Spleen (tissue), 11 donors: ENCODE measurements around the gene COPB1. TPM values are rescaled to one million over a fixed set of nuclear protein-coding genes. Genes with fewer than 3 reads are reported as not detected.

Source experiments
- DNase-seq: peaks from one replicate; pipeline ENCODE4 v3.0.0-alpha.2; 2020
- H3K27ac ChIP-seq, 8 donors: fragments of 200-600 bp; sonication (generic) in 7 of 8; 1 replicate in 4 of 8; 2 replicates in 4 of 8; pipeline versions ENCODE4 v1.5.0 to v1.8.0; 2016 to 2021; ENCODE audit warnings: inconsistent platforms in 4 of 8, mild to moderate bottlenecking in 4 of 8, moderate library complexity in 1 of 8
- H3K27me3 ChIP-seq, 7 donors: fragments of 200-600 bp; sonication (generic) in 6 of 7; replicated peaks in 1 of 7; 1 replicate in 4 of 7; 2 replicates in 3 of 7; pipeline versions ENCODE4 v1.5.0 to v1.8.0; 2016 to 2021; ENCODE audit warnings: inconsistent platforms in 3 of 7, mild to moderate bottlenecking in 1 of 7
- H3K36me3 ChIP-seq, 6 donors: fragments of 200-600 bp; sonication (generic) in 5 of 6; 1 replicate in 4 of 6; 2 replicates in 2 of 6; pipeline versions ENCODE4 v1.5.0 to v1.8.0; 2016 to 2021; ENCODE audit warnings: inconsistent platforms in 2 of 6
- H3K4me1 ChIP-seq, 6 donors: fragments of 200-600 bp; sonication (generic) in 5 of 6; 1 replicate in 3 of 6; 2 replicates in 3 of 6; pipeline versions ENCODE4 v1.5.0 to v1.8.0; 2016 to 2021; ENCODE audit warnings: inconsistent platforms in 3 of 6
- H3K4me3 ChIP-seq, 8 donors: fragments of 200-600 bp; sonication (generic) in 7 of 8; 1 replicate in 4 of 8; 2 replicates in 4 of 8; pipeline versions ENCODE4 v1.5.0 to v1.8.0; 2016 to 2021; ENCODE audit warnings: inconsistent platforms in 4 of 8, mild to moderate bottlenecking in 4 of 8, moderate library complexity in 2 of 8
- H3K9me3 ChIP-seq, 8 donors: fragments of 200-600 bp; sonication (generic) in 7 of 8; 1 replicate in 4 of 8; 2 replicates in 4 of 8; pipeline versions ENCODE4 v1.5.0 to v1.8.0; 2016 to 2021; ENCODE audit warnings: inconsistent platforms in 4 of 8
- POLR2A ChIP-seq, 3 donors: fragments of 450-650 bp; IDR thresholded peaks; one replicate each; pipeline ENCODE4 v1.5.1; 2017; ENCODE audit warnings: antibody characterized with exemption in 3 of 3, mild to moderate bottlenecking in 1 of 3
- POLR2AphosphoS5 ChIP-seq, 3 donors: sonication (generic); formaldehyde crosslinking; IDR thresholded peaks; one replicate each; pipeline ENCODE4 v1.5.1; 2017; ENCODE audit warnings: antibody characterized with exemption in 3 of 3
- WGBS, 5 donors: extraction: QIAGEN DNeasy Blood & Tissue Kit in 3 of 5; methylation state at CpG; one replicate each; pipeline versions ENCODE4 v1.1.5 to v1.1.7; 2013 to 2018; 5-methylcytosine and 5-hydroxymethylcytosine counted together
- intact Hi-C: fragments of 100-400 bp; cut with DNase I; formaldehyde crosslinking; loops from one replicate; pipeline ENCODE4 v1.15.0; 2023; ENCODE audit warnings: low total_unique reads
- polyA plus RNA-seq, 3 donors: library from polyadenylated mRNA; stranded (reverse); fragments of 200-250 nt; gene quantifications; one replicate each; pipeline ENCODE4 v1.2.1, GENCODE V29; 2013
- total RNA-seq, 7 donors: library from RNA; depleted of rRNA in 3 of 7; stranded (reverse); fragments of >200 nt in 3 of 7; fragmentation: NEBNext Ultra II Directional in 4 of 7; extraction: Animal tissue kit (Norgen Biotek cat#: 25700) in 4 of 7; gene quantifications; one replicate each; pipeline versions ENCODE4 v1.1.0 to v1.2.1, GENCODE V29; 2016 to 2021
- TF ChIP-seq, protein P1 (sequence below), 11 experiments: fragments of 200-600 bp in 7 of 11; fragments of 450-650 bp in 4 of 11; sonication (generic) in 4 of 11; IDR thresholded peaks in 8 of 11; conservative IDR thresholded peaks in 3 of 11; 1 replicate in 7 of 11; 2 replicates in 4 of 11; pipeline versions ENCODE4 v1.4.0 to v1.8.0; 2016 to 2021; ENCODE audit warnings: antibody characterized with exemption in 11 of 11, inconsistent platforms in 4 of 11, mild to moderate bottlenecking in 1 of 11
- donor health status: healthy with polysubstance abuse.
- donor health status: DM: no; HTN: no; CAD: no; lungs with moderate emphysema.
- donor health status: DM: no; HTN: no; CAD: no.
- donor health status: Bipolar disorder and iron deficiency.
- donor health status: healthy.
- donor health status: DM: no; HTN: no; CAD: no.
- donor health status: DM: yes; HTN: yes; CAD: no.

COPB1 gene
- total and polyA plus RNA-seq, 10 donors = 43.6 to 122 (median 80.8) TPM

- Histone ChIP-seq H3K36me3 (peaks cover 3 to 99% (median 84%) of the 10 kb centered on the region in 6 donors), H3K9me3 (no peaks in the 10 kb centered on the region), H3K27me3 (no peaks in the 10 kb centered on the region), H3K27ac (no peak overlapping the region), H3K4me1 (peaks cover 9 to 28% (median 13%) of the 10 kb centered on the region in 6 donors), H3K4me3 (no peak overlapping the region)
- TF ChIP-seq POLR2AphosphoS5 (IDR thresholded peaks at IDR 0.05) (no peak), POLR2A (IDR thresholded peaks at IDR 0.05) (no peak)
- TF ChIP-seq, protein P1, sequence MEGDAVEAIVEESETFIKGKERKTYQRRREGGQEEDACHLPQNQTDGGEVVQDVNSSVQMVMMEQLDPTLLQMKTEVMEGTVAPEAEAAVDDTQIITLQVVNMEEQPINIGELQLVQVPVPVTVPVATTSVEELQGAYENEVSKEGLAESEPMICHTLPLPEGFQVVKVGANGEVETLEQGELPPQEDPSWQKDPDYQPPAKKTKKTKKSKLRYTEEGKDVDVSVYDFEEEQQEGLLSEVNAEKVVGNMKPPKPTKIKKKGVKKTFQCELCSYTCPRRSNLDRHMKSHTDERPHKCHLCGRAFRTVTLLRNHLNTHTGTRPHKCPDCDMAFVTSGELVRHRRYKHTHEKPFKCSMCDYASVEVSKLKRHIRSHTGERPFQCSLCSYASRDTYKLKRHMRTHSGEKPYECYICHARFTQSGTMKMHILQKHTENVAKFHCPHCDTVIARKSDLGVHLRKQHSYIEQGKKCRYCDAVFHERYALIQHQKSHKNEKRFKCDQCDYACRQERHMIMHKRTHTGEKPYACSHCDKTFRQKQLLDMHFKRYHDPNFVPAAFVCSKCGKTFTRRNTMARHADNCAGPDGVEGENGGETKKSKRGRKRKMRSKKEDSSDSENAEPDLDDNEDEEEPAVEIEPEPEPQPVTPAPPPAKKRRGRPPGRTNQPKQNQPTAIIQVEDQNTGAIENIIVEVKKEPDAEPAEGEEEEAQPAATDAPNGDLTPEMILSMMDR (IDR thresholded peaks at IDR 0.05 in 8 of 11, conservative IDR thresholded peaks at IDR 0.05 in 3 of 11) = no peak
- no peak for DNase-seq
- intact Hi-C loops = no loop called here
- WGBS, 5 donors = 95 to 98% (median 96%) methylated on average over 4 of the region's 4 CpGs
Observed at GRCh38 chr11:14513800-14514199, 14.2 kb upstream of the COPB1 start.

DNA sequence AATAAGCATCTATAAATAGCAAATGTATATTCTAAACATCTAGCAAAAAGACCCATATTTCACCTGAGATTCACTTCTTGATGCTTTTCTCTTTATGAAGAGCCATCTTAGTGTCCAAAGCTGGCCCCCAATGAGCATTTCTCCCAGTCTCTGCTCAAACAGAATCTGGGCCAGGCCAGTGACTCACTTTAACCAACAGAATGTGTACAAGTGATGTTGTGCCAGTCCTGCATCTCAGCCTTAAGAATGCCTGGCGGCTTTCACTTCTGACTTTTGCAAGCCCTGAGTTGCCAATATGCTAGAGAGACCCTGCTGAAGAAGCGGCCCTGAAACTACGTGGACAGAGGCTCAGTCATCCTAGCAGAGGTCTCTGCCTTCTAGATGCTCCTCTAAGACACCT is 6.9 kb upstream of the COPB1 start:
- Histone ChIP-seq H3K27ac (no peak overlapping the region), H3K4me3 (no peak overlapping the region), H3K4me1 (no peaks in the 10 kb centered on the region), H3K27me3 (no peaks in the 10 kb centered on the region), H3K9me3 (no peaks in the 10 kb centered on the region), H3K36me3 (peaks cover 0 to 91% (median 80%) of the 10 kb centered on the region in 6 donors)
- DNase-seq = no peak
- intact Hi-C loops = no loop called here
- TF ChIP-seq POLR2A (IDR thresholded peaks at IDR 0.05) (no peak), POLR2AphosphoS5 (IDR thresholded peaks at IDR 0.05) (no peak)
- TF ChIP-seq, protein P1 (IDR thresholded peaks at IDR 0.05 in 8 of 11, conservative IDR thresholded peaks at IDR 0.05 in 3 of 11) = no peak
- WGBS, 5 donors = 96 to 100% (median 97%) methylated on average over 3 of the region's 3 CpGs

GRCh38 chr11:14503023-14503422 is 3.4 kb upstream of the COPB1 start:
- Histone ChIP-seq H3K36me3 (peaks cover 0 to 61% (median 45%) of the 10 kb centered on the region in 6 donors), H3K4me3 (no peak overlapping the region), H3K4me1 (peaks cover 4 to 22% (median 18%) of the 10 kb centered on the region in 6 donors), H3K27me3 (no peaks in the 10 kb centered on the region), H3K27ac (no peak overlapping the region), H3K9me3 (no peaks in the 10 kb centered on the region)
- intact Hi-C loops = no loop called here
- WGBS, 5 donors = 67 to 100% (median 93%) methylated on average over 1 of the region's 1 CpG
- no peak for DNase-seq
- TF ChIP-seq POLR2A (IDR thresholded peaks at IDR 0.05) (no peak), POLR2AphosphoS5 (IDR thresholded peaks at IDR 0.05) (no peak)
- TF ChIP-seq, protein P1 (IDR thresholded peaks at IDR 0.05 in 8 of 11, conservative IDR thresholded peaks at IDR 0.05 in 3 of 11) = no peak

GRCh38 chr11:14502039-14502438 is 2.4 kb upstream of the COPB1 start:
- no peaks in the 10 kb centered on the region for H3K27me3 ChIP-seq
- no peak overlapping the region for H3K4me3 ChIP-seq
- H3K4me1 ChIP-seq = peaks cover 12 to 32% (median 28%) of the 10 kb centered on the region in 6 donors
- H3K9me3 ChIP-seq = no peaks in the 10 kb centered on the region
- no peak overlapping the region for H3K27ac ChIP-seq
- no peak for DNase-seq
- intact Hi-C loops = no loop called here
- WGBS, 5 donors = 92 to 97% (median 96%) methylated on average over 4 of the region's 4 CpGs
- TF ChIP-seq, protein P1 (IDR thresholded peaks at IDR 0.05 in 8 of 11, conservative IDR thresholded peaks at IDR 0.05 in 3 of 11) = no peak
- TF ChIP-seq POLR2AphosphoS5 (IDR thresholded peaks at IDR 0.05) (no peak), POLR2A (IDR thresholded peaks at IDR 0.05) (no peak)
- peaks cover 0 to 61% (median 43%) of the 10 kb centered on the region in 6 donors for H3K36me3 ChIP-seq
